ENCODE measurements around the gene PTP4A1. TPM values are rescaled to one million over a fixed set of nuclear protein-coding genes. Genes with fewer than 3 reads are reported as not detected.

The PTP4A1 gene
- total and polyA plus RNA-seq, 2 of the 13 experiments (the other 11 are each of a cell fraction or from before 2014, with no cell fraction given), result 141 to 376 TPM

- TF ChIP-seq ZNF318 (CRISPR knock-in tag; IDR thresholded peaks at IDR 0.05) (no peak), ZNF484 (CRISPR knock-in tag; IDR thresholded peaks at IDR 0.05; ENCODE audit: borderline replicate concordance, low read depth) (no peak), HNRNPUL1 (IDR thresholded peaks at IDR 0.05; ENCODE audit: low read depth, low read length) (peak; percentile 58; the same call in 1 of the 2 replicates), ATF7-NPFF (CRISPR knock-in tag; IDR thresholded peaks at IDR 0.05; ENCODE audit: low read depth) (no peak), ZNF556 (CRISPR knock-in tag; IDR thresholded peaks at IDR 0.05; ENCODE audit: borderline replicate concordance) (no peak), SOX6 (IDR thresholded peaks at IDR 0.05) (no peak), SOX6 (CRISPR knock-in tag; IDR thresholded peaks at IDR 0.05) (no peak), NCOA1 (CRISPR knock-in tag; IDR thresholded peaks at IDR 0.05) (no peak), RBM22 (optimal IDR thresholded peaks at IDR 0.05; ENCODE audit: low read length) (peak; percentile 100)
Measured at GRCh38 chr6:63582579-63583231, 10.4 kb downstream of the PTP4A1 start (continued).
